Measurements from ENCODE around the gene OASL. TPM values are rescaled to one million over a fixed set of nuclear protein-coding genes. Genes with fewer than 3 reads are reported as not detected.

The OASL gene
- total and polyA plus RNA-seq, 9 of the 15 experiments (the other 6 are each of a cell fraction or from before 2014, with no cell fraction given) = 0.14 TPM; not detected in 8

- TF ChIP-seq CHD7 (IDR thresholded peaks at IDR 0.05; ENCODE audit: low read depth, low read length) = no peak
- no peak for TF ChIP-seq SMAD1 (IDR thresholded peaks at IDR 0.05; ENCODE audit: low read depth, low read length, partially characterized antibody)
- no peak for TF ChIP-seq HDAC6 (IDR thresholded peaks at IDR 0.05; ENCODE audit: low read depth, low read length)
- no peak for TF ChIP-seq ZHX1 (conservative IDR thresholded peaks at IDR 0.05; ENCODE audit: low read length)
- peak; percentile 43 for TF ChIP-seq MYC (IDR thresholded peaks at IDR 0.05; ENCODE audit: low read depth, low read length)
- TF ChIP-seq MYC (CRISPR knock-in tag; IDR thresholded peaks at IDR 0.05; ENCODE audit: borderline replicate concordance, low read depth) = no peak
- TF ChIP-seq, protein P1, sequence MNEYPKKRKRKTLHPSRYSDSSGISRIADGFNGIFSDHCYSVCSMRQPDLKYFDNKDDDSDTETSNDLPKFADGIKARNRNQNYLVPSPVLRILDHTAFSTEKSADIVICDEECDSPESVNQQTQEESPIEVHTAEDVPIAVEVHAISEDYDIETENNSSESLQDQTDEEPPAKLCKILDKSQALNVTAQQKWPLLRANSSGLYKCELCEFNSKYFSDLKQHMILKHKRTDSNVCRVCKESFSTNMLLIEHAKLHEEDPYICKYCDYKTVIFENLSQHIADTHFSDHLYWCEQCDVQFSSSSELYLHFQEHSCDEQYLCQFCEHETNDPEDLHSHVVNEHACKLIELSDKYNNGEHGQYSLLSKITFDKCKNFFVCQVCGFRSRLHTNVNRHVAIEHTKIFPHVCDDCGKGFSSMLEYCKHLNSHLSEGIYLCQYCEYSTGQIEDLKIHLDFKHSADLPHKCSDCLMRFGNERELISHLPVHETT (CRISPR knock-in tag; conservative IDR thresholded peaks at IDR 0.05 in 1 of 2, IDR thresholded peaks at IDR 0.05 in 1 of 2) = peak in 1 of 2 experiments; percentile 96; a peak in 2 of 4 replicates
- TF ChIP-seq FOXJ3 (CRISPR knock-in tag; IDR thresholded peaks at IDR 0.05) = no peak
- no peak for TF ChIP-seq NR4A1 (CRISPR knock-in tag; IDR thresholded peaks at IDR 0.05)
- TF ChIP-seq NR4A1 (tag; IDR thresholded peaks at IDR 0.05) = peak; percentile 97
- TF ChIP-seq ZNF584 (CRISPR knock-in tag; IDR thresholded peaks at IDR 0.05; ENCODE audit: low read depth) = peak; percentile 97
- peak; percentile 52; the same call in 1 of the 2 replicates for TF ChIP-seq L3MBTL2 (IDR thresholded peaks at IDR 0.05)
Observed at GRCh38 chr12:121017966-121018491, 21.0 kb downstream of the OASL start (continued).
